Lower leg skin (tissue), 3 donors: ENCODE results near the gene GRIP2.

Source experiments
- POLR2A ChIP-seq, 2 donors: fragments of 450-650 bp; IDR thresholded peaks; one replicate each; pipeline ENCODE4 v1.6.1; 2016 to 2017; ENCODE audit warnings: antibody characterized with exemption in 2 of 2, mild to moderate bottlenecking in 1 of 2, moderate library complexity in 1 of 2
- TF ChIP-seq, protein P1 (sequence below), 3 donors: fragments of 450-650 bp; IDR thresholded peaks; one replicate each; pipeline ENCODE4 v1.5.1; 2016; ENCODE audit warnings: antibody characterized with exemption in 3 of 3, mild to moderate bottlenecking in 3 of 3, moderate library complexity in 2 of 3

- TF ChIP-seq, protein P1, sequence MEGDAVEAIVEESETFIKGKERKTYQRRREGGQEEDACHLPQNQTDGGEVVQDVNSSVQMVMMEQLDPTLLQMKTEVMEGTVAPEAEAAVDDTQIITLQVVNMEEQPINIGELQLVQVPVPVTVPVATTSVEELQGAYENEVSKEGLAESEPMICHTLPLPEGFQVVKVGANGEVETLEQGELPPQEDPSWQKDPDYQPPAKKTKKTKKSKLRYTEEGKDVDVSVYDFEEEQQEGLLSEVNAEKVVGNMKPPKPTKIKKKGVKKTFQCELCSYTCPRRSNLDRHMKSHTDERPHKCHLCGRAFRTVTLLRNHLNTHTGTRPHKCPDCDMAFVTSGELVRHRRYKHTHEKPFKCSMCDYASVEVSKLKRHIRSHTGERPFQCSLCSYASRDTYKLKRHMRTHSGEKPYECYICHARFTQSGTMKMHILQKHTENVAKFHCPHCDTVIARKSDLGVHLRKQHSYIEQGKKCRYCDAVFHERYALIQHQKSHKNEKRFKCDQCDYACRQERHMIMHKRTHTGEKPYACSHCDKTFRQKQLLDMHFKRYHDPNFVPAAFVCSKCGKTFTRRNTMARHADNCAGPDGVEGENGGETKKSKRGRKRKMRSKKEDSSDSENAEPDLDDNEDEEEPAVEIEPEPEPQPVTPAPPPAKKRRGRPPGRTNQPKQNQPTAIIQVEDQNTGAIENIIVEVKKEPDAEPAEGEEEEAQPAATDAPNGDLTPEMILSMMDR (IDR thresholded peaks at IDR 0.05): no peak
- no peak for TF ChIP-seq POLR2A (IDR thresholded peaks at IDR 0.05)
These were observed 15.7 kb upstream of the GRIP2 start for GRCh38 chr3:14555835-14556234.
